Measurements from ENCODE around the gene MTLN. TPM values are rescaled to one million over a fixed set of nuclear protein-coding genes. Genes with fewer than 3 reads are reported as not detected.
"Not testable (repeated sequence)": the region's sequence is repeated elsewhere in the genome, so short reads cannot be mapped to it uniquely, and the experiment has no call there.

Gene MTLN
- total RNA-seq, result 190 TPM
- long read RNA-seq, transcript MTLN-203 (2 exons, 441 nt), result major isoform, 62 of 68 reads
- long read RNA-seq, partial matches to known transcripts, result 0 of 68 reads
- long read RNA-seq, other reads (novel, unspliced or antisense), result 6 of 68 reads

GRCh38 chr2:110211938-110212858 is at the start of gene MTLN:
Gene MTLN (minus strand): TSS chr2:110212547. CDS start chr2:110212525, 22 bp downstream.
- intact Hi-C loops (cut with DNase I), result no loop called here
- DNase-seq (ENCODE audit: low spot score), result peak; percentile 83

GRCh38 chr2:110261910-110262309 is 49.6 kb upstream of the MTLN start:
- DNase-seq (ENCODE audit: low spot score); intact Hi-C loops (cut with DNase I): not testable (repeated sequence)

- DNase-seq (ENCODE audit: low spot score); intact Hi-C loops (cut with DNase I): not testable (repeated sequence)
Observed at GRCh38 chr2:110248081-110248795, 35.9 kb upstream of the MTLN start.

GRCh38 chr2:110245488-110246435 is 33.4 kb upstream of the MTLN start:
- intact Hi-C loops (cut with DNase I), result not testable (repeated sequence)

GRCh38 chr2:110243283-110243682 is 30.9 kb upstream of the MTLN start:
- intact Hi-C loops (cut with DNase I); DNase-seq (ENCODE audit: low spot score): not testable (repeated sequence)

More at GRCh38 chr2:110245488-110246435, 33.4 kb upstream of the MTLN start:
- DNase-seq (ENCODE audit: low spot score), result not testable (repeated sequence)

- intact Hi-C loops (cut with DNase I); DNase-seq (ENCODE audit: low spot score): not testable (repeated sequence)
Observed at GRCh38 chr2:110234514-110234913, 22.2 kb upstream of the MTLN start.

- DNase-seq (ENCODE audit: low spot score); intact Hi-C loops (cut with DNase I): not testable (repeated sequence)
Observed at GRCh38 chr2:110229886-110230285, 17.5 kb upstream of the MTLN start.

GRCh38 chr2:110222626-110223025 is 10.3 kb upstream of the MTLN start:
- intact Hi-C loops (cut with DNase I), result not testable (repeated sequence)

GRCh38 chr2:110221938-110222337 is 9.6 kb upstream of the MTLN start:
- DNase-seq (ENCODE audit: low spot score), result no peak
- intact Hi-C loops (cut with DNase I), result no loop called here

More at GRCh38 chr2:110222626-110223025, 10.3 kb upstream of the MTLN start:
- not testable (repeated sequence) for DNase-seq (ENCODE audit: low spot score)

- DNase-seq (ENCODE audit: low spot score), result no peak
- intact Hi-C loops (cut with DNase I), result no loop called here
Observed at GRCh38 chr2:110220190-110220564, 7.8 kb upstream of the MTLN start.

GRCh38 chr2:110219496-110220189 is 7.3 kb upstream of the MTLN start:
- no peak for DNase-seq (ENCODE audit: low spot score)
- intact Hi-C loops (cut with DNase I), result no loop called here

- intact Hi-C loops (cut with DNase I); DNase-seq (ENCODE audit: low spot score): not testable (repeated sequence)
Observed at GRCh38 chr2:110218889-110219288, 6.5 kb upstream of the MTLN start.

- DNase-seq (ENCODE audit: low spot score), result no peak
- intact Hi-C loops (cut with DNase I), result no loop called here
Observed at GRCh38 chr2:110216803-110217202, 4.5 kb upstream of the MTLN start.

- no peak for DNase-seq (ENCODE audit: low spot score)
- intact Hi-C loops (cut with DNase I), result no loop called here
Observed at GRCh38 chr2:110216199-110216598, 3.9 kb upstream of the MTLN start.

- DNase-seq (ENCODE audit: low spot score), result no peak
- intact Hi-C loops (cut with DNase I), result no loop called here
Observed at GRCh38 chr2:110215566-110216158, 3.3 kb upstream of the MTLN start.

- DNase-seq (ENCODE audit: low spot score), result no peak
- intact Hi-C loops (cut with DNase I), result no loop called here
Observed at GRCh38 chr2:110215091-110215490, 2.7 kb upstream of the MTLN start.

GRCh38 chr2:110213522-110213921 is 1.2 kb upstream of the MTLN start:
- intact Hi-C loops (cut with DNase I); DNase-seq (ENCODE audit: low spot score): not testable (repeated sequence)
